Suprapubic skin (tissue), 3 donors: ENCODE data around the gene NBAS.

Experiments
- EP300 ChIP-seq: sonication (generic); formaldehyde crosslinking; IDR thresholded peaks from one replicate; pipeline ENCODE4 v1.6.1; 2017; ENCODE audit warnings: antibody characterized with exemption
- POLR2A ChIP-seq, 2 donors: fragments of 450-650 bp; IDR thresholded peaks; one replicate each; pipeline ENCODE4 v1.6.1; 2017; ENCODE audit warnings: antibody characterized with exemption in 2 of 2, mild to moderate bottlenecking in 2 of 2, moderate library complexity in 2 of 2
- TF ChIP-seq, protein P1 (sequence below), 2 donors: fragments of 200-600 bp in 1 of 2; fragments of 450-650 bp in 1 of 2; sonication (generic) in 1 of 2; IDR thresholded peaks; one replicate each; pipeline ENCODE4 v1.5.1; 2016 to 2019; ENCODE audit warnings: antibody characterized with exemption in 2 of 2, mild to moderate bottlenecking in 1 of 2, moderate library complexity in 1 of 2

- TF ChIP-seq, protein P1, sequence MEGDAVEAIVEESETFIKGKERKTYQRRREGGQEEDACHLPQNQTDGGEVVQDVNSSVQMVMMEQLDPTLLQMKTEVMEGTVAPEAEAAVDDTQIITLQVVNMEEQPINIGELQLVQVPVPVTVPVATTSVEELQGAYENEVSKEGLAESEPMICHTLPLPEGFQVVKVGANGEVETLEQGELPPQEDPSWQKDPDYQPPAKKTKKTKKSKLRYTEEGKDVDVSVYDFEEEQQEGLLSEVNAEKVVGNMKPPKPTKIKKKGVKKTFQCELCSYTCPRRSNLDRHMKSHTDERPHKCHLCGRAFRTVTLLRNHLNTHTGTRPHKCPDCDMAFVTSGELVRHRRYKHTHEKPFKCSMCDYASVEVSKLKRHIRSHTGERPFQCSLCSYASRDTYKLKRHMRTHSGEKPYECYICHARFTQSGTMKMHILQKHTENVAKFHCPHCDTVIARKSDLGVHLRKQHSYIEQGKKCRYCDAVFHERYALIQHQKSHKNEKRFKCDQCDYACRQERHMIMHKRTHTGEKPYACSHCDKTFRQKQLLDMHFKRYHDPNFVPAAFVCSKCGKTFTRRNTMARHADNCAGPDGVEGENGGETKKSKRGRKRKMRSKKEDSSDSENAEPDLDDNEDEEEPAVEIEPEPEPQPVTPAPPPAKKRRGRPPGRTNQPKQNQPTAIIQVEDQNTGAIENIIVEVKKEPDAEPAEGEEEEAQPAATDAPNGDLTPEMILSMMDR (IDR thresholded peaks at IDR 0.05): no peak
- no peak for TF ChIP-seq POLR2A (IDR thresholded peaks at IDR 0.05)
- no peak for TF ChIP-seq EP300
Measured at GRCh38 chr2:15243762-15244161, 317.4 kb downstream of the NBAS start.
